GM19239 (cell line): Measurements from ENCODE around the gene CCDC107.

Experiments
- DNase-seq: peaks from one replicate; pipeline ENCODE4 v3.0.0; 2011; ENCODE audit warnings: low spot score; ENCODE audit not compliant: insufficient read length
- FAIRE-seq: peaks from 2 replicates; lab custom pipeline; 2011; peaks lifted over from hg19 to GRCh38; lab: Jason Lieb, UNC

Gene CCDC107

DNA sequence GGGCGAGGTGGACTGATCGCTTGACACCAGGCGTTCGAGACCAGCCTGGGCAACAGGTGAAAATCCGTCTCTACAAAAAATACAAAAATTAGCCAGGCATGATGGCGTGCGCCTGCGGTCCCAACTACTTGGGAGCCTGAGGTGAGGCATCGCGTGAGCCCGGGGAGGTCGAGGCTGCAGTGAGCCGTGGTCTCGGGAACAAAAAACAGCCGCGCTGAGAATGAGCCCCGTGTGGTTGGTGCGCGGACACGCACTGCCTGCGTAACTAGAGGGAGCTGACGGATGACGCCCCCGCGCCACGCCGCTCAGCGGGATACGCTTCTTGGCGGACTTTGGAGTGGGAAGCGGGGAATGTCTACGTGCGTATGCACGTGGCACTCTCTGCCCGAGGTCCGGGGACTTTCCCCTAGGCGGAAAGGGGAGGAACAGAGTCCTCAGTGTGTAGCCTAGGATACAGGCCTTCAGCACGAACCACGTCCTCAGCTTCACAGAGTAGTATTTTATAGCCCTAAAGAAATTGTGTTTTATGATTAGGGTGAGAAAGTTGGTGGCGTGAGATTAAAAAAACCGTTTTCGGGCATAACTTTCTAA, 451 bp upstream of the CCDC107 start, which contains the start of gene RMRP:
TSS of gene RMRP (minus strand) at position 474 of the 591 bp plus-strand sequence.
- FAIRE-seq (peak; percentile 86), DNase-seq (peak; percentile 91)

DNA sequence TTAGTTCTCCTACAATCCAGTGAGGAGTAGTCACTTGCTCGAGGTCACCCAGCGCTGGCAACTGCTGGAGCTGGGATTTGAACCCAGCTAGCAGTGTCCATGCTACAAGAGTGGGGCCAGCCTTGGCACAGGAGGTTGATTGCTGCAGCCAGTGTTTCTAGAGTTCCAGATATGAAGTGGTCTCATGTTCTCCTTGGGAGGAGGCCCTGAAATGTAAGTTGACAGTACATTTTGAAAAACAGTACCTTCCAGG, 802 bp downstream of the CCDC107 start:
- DNase-seq (no peak), FAIRE-seq (no peak)

DNA sequence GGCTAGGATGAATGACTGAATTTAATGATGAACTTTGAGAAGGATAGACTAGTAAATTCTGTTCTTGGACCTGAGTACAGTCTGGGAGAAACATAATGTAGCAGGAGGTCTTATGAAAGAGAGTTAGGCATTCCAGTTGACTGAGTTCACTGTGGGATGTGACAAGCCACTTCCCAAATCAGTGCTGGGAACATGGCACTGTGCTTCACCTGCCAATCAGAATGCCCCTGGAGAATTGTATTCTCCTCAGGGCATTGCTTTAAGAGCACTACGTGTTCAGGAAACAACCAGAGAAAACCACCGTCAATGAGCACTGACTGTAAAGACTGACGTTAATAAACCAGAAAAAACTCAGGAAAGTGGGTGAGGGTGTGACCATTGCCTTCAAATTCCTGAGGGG, 1.2 kb downstream of the CCDC107 start:
- no peak for FAIRE-seq
- DNase-seq: no peak

DNA sequence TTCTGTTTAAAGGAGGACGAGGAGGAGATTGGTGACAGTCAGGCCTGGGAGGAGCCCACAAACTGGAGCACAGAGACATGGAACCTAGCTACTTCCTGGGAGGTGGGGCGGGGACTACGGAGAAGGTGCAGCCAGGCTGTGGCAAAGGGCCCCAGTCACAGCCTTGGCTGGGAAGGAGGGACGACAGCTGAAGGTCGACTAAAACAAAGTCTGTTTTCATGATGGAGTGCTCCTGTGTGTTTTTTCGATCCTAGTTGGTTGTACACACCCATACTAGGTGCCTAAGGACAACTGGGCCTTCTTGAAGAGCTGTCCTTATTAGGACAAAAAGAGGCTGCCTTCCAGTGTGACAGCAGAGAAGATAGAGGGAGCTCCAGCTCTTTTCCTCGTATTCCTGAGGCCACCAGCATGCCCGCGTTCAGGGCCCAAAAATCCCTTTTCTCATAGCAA, 2.9 kb downstream of the CCDC107 start:
- DNase-seq (no peak), FAIRE-seq (no peak)

DNA sequence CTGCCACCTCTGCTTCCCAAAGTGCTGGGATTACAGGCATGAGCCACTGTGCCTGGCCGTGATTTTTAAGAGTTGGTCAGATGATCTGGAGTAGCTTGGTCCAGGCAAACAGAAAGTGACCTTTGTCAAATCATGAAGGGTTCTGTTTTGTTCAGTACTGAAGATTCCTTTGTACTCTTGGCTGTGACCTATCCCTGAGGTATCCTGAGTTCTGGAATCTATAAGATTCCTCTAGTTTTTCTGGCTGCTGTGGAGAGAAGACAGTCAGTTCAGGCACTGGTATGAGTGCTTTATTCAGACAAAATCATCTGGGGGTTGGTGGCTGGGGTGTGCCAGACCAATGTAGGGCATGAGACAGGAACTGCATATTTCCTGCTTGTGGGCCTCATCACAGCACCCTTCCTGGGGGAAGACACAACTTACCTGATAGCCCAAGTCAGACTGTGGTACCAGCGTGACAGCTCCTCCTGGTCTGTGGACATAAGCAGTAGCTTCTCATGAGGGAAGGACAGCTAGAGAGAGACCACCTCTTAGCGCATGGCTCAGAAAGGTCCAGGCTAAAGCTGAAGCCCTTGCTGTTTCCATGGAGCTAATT, 3.8 kb downstream of the CCDC107 start:
- FAIRE-seq: no peak
- no peak for DNase-seq

DNA sequence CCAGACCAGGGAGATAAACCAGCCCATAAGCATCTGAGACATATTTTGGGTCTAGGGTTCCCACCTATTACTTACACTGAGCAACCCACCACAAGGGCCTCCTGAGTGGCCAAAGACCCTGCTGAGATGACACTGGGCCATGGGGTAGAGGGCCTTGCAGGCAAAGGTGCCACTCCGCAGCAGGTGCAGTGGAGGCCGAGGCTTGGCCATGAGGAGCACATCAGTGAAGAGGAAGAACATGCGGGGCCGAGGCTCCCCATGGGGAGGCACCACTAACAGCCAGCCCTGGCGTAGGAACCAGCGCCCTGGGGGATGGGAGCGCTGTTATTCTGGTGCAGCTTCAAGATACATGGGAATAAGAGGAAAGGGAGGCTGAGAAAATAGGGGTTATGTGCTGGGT, 4.3 kb downstream of the CCDC107 start:
- FAIRE-seq: no peak
- no peak for DNase-seq

DNA sequence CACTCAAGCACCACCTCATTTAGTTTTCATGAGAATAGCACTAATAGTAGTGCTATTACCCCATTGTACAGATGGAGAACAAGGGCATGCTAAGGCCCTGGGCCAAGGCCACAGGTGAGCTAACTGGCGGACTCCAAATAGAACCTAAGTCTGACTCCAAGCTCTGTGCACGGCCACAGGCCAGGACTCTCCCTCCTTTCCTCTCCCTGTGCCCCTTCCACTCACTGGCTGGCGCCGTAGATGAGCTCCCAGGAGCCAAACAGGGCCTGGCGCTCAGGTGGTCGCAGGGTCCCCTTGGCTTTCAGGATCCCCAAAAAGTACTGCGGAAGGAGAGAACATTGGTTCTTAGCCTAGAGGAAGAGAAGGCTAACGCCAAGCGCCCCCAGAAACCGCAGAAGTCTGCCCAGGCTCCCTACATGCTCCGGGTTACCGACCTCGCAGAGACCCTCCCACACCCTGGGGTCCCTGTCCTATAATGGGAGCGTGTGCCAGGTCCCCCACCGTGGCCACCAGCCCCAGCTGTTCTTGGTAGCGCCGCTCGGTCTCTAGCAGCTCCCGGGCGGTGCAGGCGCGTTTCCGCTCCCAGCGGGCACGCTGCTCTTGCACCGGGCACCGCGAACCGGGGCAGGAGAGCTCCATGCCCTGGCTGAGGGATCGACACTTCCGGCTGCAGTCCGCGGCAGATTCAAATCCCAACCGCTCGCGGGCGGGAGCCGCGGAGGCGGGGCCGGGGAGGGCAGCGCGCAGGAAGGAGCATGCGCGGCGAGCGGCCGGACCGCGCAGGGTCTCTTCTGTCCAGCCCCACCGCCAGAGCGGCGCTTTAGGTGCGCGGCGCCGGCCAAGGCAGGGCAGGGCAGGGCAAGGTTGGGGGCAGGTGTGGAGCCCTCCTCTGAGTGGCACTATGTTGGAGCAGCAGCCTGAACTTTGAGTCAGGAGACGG, 6.7 kb downstream of the CCDC107 start, which contains the start of gene ARHGEF39:
TSS of gene ARHGEF39 (minus strand) at position 665 of the 940 bp plus-strand sequence. CDS start at position 639, 26 bp downstream.
- FAIRE-seq (peak; percentile 96), DNase-seq (peak; percentile 85)

DNA sequence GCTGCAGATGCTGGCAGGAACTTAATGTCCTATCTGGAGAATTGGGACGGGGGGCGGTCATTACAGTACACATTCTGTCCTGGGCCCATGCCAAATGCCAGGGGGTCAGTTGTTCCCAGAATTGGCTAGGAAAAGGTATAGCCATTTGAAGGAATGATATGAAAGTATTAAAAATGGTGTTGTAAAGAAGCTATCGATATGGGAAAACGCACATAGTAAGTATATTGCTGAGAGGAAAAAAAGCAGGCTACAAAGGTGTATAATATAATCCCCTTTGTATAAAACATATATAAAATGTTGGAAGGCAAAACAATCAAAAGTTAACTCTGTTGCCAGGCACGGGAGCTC, 7.4 kb downstream of the CCDC107 start:
- FAIRE-seq (no peak), DNase-seq (no peak)

DNA sequence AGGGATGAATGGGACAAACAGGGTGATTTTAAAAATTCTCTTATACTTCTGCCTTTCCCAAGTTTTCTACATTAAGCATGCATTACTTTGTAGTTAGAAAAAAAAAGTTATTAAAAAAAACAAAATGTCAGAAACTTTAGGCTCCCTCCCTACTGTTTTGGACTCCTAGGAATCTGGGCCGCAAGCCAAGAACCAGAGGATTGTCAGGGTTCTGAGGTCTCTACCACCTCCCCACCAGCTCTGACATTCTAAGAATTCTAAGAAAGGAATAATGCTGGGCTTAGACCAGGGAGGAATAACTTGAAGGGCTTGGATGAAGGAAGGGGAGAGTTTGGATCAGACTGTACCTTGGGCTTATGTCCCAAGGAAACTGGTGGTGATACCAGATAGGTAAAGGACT, 8.0 kb downstream of the CCDC107 start:
- no peak for DNase-seq

DNA sequence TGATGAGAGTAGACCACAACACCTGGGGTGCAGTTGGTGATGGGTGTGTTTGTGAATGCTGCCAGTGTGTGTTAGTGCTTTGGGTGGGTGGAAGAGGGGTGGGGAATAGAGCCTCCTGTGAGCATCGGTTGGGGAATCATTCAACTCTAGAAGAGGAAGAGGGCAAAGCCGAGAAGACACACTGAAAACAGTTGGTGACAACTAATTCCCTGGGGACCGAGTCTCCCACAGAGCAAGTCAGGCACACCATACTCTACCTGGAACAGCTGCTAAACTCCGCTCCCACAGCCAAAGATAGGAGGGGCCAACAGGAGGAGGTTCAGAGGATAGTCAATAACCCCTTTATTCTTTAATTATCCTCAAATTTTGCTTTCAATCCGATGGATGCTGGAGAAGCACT, 8.5 kb downstream of the CCDC107 start:
- FAIRE-seq (no peak), DNase-seq (no peak)

More for the DNA sequence above, 8.0 kb downstream of the CCDC107 start:
- no peak for FAIRE-seq

DNA sequence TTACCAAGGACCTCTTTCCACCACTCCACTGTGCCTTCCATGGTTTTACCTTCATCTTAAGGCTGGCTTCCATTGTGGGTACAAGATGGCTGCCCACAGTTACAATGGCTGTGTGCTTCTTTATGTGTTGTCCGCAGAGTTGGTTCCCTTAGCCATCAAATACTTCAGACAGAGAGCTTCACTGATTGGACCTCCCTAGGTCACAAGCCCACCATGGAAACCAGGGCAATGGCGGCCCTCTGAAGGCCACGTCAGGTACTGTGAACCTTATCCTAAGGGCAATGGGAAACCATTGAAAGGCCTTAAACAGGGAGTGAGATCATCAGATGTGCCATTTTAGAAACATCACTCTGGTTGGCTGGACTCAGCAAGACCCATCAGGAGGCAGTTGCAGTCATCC, 9.8 kb downstream of the CCDC107 start:
- FAIRE-seq (no peak), DNase-seq (no peak)

DNA sequence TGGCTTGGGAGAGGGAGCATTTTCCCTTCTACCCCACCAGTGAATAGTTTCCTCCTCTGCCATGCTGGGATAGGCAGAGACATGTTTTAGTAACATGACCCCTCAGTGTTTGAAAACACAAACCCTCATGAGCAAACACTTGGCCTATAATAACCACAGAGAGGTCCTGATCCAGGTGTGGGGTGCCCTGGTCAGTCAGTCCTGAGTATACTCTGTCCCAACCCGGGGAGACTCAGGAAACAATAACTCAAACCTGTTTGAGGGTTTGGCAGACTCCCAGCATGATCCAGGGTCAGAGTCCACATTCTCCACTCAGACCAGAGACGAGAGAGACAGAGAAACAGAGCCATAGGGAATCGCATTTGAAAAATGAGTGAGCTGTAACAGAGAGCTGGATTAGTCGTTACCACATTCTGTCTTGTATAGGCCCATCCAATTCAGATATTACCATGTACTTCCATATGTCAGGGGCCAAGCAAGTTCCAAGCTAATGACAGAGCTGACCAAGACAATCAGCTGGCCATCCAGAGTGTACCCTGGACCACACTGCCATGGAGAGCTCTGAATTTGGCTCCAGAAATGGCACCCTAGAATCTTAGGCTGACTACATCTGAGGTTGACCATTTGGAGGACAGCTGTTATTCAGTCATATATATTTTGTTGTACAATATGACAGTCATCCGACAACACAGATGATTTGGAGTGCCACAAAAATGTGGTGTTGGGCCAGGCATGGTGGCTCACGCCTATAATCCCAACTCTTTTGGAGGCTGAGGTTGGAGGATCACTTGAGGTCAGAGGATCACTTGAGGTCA, 11.4 kb downstream of the CCDC107 start:
- DNase-seq (no peak), FAIRE-seq (no peak)

DNA sequence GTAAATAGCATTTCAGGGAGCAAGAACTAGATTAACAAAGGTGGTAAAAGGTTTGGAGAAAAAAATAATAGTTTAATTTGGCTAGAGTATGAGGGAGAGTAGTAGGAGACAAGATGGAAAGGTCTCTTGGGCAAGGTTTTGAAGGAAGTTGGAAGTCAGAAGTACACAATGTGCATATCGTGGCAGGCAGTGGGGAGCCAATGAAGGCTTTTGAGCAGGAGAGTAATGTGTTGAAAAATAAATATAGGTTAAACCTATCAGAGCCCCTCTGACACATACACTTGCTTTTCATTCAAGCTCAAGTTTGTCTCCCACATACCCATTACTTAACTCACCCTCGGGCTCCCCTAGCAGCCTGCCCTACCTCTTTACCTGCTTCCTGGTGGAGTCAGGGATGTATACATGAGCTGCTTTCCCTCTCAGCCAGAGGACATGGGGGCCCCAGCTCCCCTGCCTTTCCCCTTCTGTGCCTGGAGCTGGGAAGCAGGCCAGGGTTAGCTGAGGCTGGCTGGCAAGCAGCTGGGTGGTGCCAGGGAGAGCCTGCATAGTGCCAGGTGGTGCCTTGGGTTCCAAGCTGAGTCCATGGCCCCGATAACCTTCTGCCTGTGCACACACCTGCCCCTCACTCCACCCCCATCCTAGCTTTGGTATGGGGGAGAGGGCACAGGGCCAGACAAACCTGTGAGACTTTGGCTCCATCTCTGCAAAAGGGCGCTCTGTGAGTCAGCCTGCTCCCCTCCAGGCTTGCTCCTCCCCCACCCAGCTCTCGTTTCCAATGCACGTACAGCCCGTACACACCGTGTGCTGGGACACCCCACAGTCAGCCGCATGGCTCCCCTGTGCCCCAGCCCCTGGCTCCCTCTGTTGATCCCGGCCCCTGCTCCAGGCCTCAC, 15.3 kb downstream of the CCDC107 start, which contains the start of gene CA9:
TSS of gene CA9 (plus strand) at position 797 of the 893 bp plus-strand sequence. CDS start at position 829, 32 bp downstream.
- FAIRE-seq (no peak), DNase-seq (no peak)

DNA sequence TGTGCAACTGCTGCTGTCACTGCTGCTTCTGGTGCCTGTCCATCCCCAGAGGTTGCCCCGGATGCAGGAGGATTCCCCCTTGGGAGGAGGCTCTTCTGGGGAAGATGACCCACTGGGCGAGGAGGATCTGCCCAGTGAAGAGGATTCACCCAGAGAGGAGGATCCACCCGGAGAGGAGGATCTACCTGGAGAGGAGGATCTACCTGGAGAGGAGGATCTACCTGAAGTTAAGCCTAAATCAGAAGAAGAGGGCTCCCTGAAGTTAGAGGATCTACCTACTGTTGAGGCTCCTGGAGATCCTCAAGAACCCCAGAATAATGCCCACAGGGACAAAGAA, 15.9 kb downstream of the CCDC107 start:
- DNase-seq (no peak), FAIRE-seq (no peak)

DNA sequence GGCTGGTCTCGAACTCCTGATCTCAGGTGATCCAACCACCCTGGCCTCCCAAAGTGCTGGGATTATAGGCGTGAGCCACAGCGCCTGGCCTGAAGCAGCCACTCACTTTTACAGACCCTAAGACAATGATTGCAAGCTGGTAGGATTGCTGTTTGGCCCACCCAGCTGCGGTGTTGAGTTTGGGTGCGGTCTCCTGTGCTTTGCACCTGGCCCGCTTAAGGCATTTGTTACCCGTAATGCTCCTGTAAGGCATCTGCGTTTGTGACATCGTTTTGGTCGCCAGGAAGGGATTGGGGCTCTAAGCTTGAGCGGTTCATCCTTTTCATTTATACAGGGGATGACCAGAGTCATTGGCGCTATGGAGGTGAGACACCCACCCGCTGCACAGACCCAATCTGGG, 17.1 kb downstream of the CCDC107 start:
- no peak for FAIRE-seq
- DNase-seq: no peak

DNA sequence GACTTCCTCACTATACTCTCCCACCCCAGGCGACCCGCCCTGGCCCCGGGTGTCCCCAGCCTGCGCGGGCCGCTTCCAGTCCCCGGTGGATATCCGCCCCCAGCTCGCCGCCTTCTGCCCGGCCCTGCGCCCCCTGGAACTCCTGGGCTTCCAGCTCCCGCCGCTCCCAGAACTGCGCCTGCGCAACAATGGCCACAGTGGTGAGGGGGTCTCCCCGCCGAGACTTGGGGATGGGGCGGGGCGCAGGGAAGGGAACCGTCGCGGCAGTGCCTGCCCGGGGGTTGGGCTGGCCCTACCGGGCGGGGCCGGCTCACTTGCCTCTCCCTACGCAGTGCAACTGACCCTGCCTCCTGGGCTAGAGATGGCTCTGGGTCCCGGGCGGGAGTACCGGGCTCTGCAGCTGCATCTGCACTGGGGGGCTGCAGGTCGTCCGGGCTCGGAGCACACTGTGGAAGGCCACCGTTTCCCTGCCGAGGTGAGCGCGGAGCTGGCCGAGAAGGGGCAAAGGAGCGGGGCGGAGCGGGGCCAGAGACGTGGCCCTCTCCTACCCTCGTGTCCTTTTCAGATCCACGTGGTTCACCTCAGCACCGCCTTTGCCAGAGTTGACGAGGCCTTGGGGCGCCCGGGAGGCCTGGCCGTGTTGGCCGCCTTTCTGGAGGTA, 17.8 kb downstream of the CCDC107 start:
- DNase-seq (no peak), FAIRE-seq (no peak)

DNA sequence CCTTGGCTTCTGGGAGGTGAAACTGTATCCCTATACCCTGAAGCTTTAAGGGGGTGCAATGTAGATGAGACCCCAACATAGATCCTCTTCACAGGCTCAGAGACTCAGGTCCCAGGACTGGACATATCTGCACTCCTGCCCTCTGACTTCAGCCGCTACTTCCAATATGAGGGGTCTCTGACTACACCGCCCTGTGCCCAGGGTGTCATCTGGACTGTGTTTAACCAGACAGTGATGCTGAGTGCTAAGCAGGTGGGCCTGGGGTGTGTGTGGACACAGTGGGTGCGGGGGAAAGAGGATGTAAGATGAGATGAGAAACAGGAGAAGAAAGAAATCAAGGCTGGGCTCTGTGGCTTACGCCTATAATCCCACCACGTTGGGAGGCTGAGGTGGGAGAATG, 21.0 kb downstream of the CCDC107 start:
- FAIRE-seq (no peak), DNase-seq (no peak)

DNA sequence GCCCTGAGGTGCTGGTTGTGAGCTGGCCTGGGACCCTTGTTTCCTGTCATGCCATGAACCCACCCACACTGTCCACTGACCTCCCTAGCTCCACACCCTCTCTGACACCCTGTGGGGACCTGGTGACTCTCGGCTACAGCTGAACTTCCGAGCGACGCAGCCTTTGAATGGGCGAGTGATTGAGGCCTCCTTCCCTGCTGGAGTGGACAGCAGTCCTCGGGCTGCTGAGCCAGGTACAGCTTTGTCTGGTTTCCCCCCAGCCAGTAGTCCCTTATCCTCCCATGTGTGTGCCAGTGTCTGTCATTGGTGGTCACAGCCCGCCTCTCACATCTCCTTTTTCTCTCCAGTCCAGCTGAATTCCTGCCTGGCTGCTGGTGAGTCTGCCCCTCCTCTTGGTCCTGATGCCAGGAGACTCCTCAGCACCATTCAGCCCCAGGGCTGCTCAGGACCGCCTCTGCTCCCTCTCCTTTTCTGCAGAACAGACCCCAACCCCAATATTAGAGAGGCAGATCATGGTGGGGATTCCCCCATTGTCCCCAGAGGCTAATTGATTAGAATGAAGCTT, 21.8 kb downstream of the CCDC107 start:
- no peak for DNase-seq

More for the DNA sequence above, 21.8 kb downstream of the CCDC107 start:
- FAIRE-seq: no peak
